Testis (tissue), 2 donors: ENCODE measurements around the gene THOC6.

ENCODE experiments used
- CTCF ChIP-seq, 3 experiments: fragments of 450-650 bp in 2 of 3; fragments of 200-600 bp in 1 of 3; sonication (generic) in 1 of 3; IDR thresholded peaks; one replicate each; pipeline ENCODE4 v1.5.1; 2016 to 2019; ENCODE audit warnings: antibody characterized with exemption in 3 of 3, mild to moderate bottlenecking in 2 of 3, moderate library complexity in 1 of 3
- POLR2A ChIP-seq: fragments of 450-650 bp; IDR thresholded peaks from one replicate; pipeline ENCODE4 v1.6.1; 2017; ENCODE audit warnings: antibody characterized with exemption, mild to moderate bottlenecking, moderate library complexity

GRCh38 chr16:2980227-2981176, 43.3 kb upstream of the THOC6 start, which contains the start of gene PKMYT1:
- TF ChIP-seq CTCF (IDR thresholded peaks at IDR 0.05): no peak
- TF ChIP-seq POLR2A: no peak
